Naive thymus-derived CD4-positive, alpha-beta T cell (primary cell): ENCODE data around the gene ADAMTSL5. TPM values are rescaled to one million over a fixed set of nuclear protein-coding genes. Genes with fewer than 3 reads are reported as not detected.
A peak's percentile ranks its signal among the peaks of the same experiment; 100 is the strongest.

ENCODE experiments used
- ATAC-seq: fragments of 150-1000 bp; cut with Tn5 transposase; 2 replicates; pipeline ENCODE4 v1.10.0; 2021; ENCODE audit warnings: mild to moderate bottlenecking, moderate library complexity
- CTCF ChIA-PET: fragments of 350-600 bp; sonication (Branson Sonifier 250); formaldehyde crosslinking; loops from one replicate; lab custom pipeline; 2021; ENCODE audit warnings: antibody characterized with exemption; lab: Charles Lee
- POLR2A ChIA-PET: fragments of 350-600 bp; sonication (Branson Sonifier 250); formaldehyde crosslinking; loops from one replicate; lab custom pipeline; 2021; ENCODE audit warnings: antibody characterized with exemption, inconsistent platforms; lab: Charles Lee
- DNase-seq, 9 donors: peaks; one replicate each; pipeline versions ENCODE4 v3.0.0 to v3.0.0-alpha.2; 2020 to 2022; ENCODE audit warnings: mixed read lengths in 1 of 9
- H3K27ac ChIP-seq: one replicate; pipeline ENCODE4 v1.7.0; 2013; ENCODE audit warnings: mild to moderate bottlenecking, low read depth, low read length, moderate library complexity
- H3K27me3 ChIP-seq, 2 donors: one replicate each; pipeline ENCODE4 v1.7.0; 2013; ENCODE audit warnings: low read length in 2 of 2, mild to moderate bottlenecking in 2 of 2, moderate library complexity in 2 of 2; ENCODE audit not compliant: control insufficient read depth in 2 of 2, insufficient read depth in 2 of 2
- H3K36me3 ChIP-seq, 3 experiments: 1 replicate in 2 of 3; 2 replicates in 1 of 3; pipeline ENCODE4 v1.7.0; 2013; ENCODE audit warnings: low read length in 3 of 3, mild to moderate bottlenecking in 3 of 3, moderate library complexity in 1 of 3; ENCODE audit not compliant: insufficient read depth in 3 of 3, control insufficient read depth in 2 of 3
- H3K4me1 ChIP-seq, 2 donors: one replicate each; pipeline ENCODE4 v1.7.0; 2013; ENCODE audit warnings: low read length in 2 of 2, mild to moderate bottlenecking in 2 of 2, moderate library complexity in 1 of 2; ENCODE audit not compliant: control insufficient read depth in 2 of 2, insufficient read depth in 2 of 2
- H3K4me3 ChIP-seq: 2 replicates; pipeline ENCODE4 v1.7.0; 2013; ENCODE audit warnings: mild to moderate bottlenecking, low read length
- H3K9me3 ChIP-seq, 3 experiments: 1 replicate in 2 of 3; 2 replicates in 1 of 3; pipeline ENCODE4 v1.7.0; 2013; ENCODE audit warnings: low read length in 3 of 3; ENCODE audit not compliant: control insufficient read depth in 2 of 3
- H3K27ac Mint-ChIP-seq, 9 donors: one replicate each; pipeline ENCODE4 v1.8.0; 2020 to 2022; ENCODE audit warnings: mixed read lengths in 9 of 9, mild to moderate bottlenecking in 8 of 9, moderate library complexity in 5 of 9, inconsistent platforms in 2 of 9
- H3K27me3 Mint-ChIP-seq, 5 donors: one replicate each; pipeline ENCODE4 v1.8.0; 2021 to 2022; ENCODE audit warnings: mixed read lengths in 5 of 5, mild to moderate bottlenecking in 1 of 5
- H3K36me3 Mint-ChIP-seq, 5 donors: one replicate each; pipeline ENCODE4 v1.8.0; 2020 to 2022; ENCODE audit warnings: mixed read lengths in 5 of 5, mild to moderate bottlenecking in 3 of 5, inconsistent platforms in 1 of 5
- H3K4me1 Mint-ChIP-seq, 7 donors: one replicate each; pipeline ENCODE4 v1.8.0; 2020 to 2022; ENCODE audit warnings: mixed read lengths in 7 of 7, mild to moderate bottlenecking in 3 of 7, inconsistent platforms in 1 of 7
- H3K4me3 Mint-ChIP-seq, 10 donors: one replicate each; pipeline ENCODE4 v1.8.0; 2020 to 2022; ENCODE audit warnings: mild to moderate bottlenecking in 10 of 10, mixed read lengths in 10 of 10, moderate library complexity in 6 of 10, inconsistent platforms in 2 of 10
- H3K9me3 Mint-ChIP-seq, 11 donors: one replicate each; pipeline ENCODE4 v1.8.0; 2020 to 2022; ENCODE audit warnings: mixed read lengths in 11 of 11, mild to moderate bottlenecking in 4 of 11, inconsistent platforms in 1 of 11, moderate library complexity in 1 of 11
- intact Hi-C, 2 donors: fragments of 100-400 bp; cut with micrococcal nuclease; formaldehyde crosslinking; loops; one replicate each; pipeline ENCODE4 v1.15.1; 2023
- polyA plus RNA-seq, 2 donors: library from polyadenylated mRNA; unstranded; fragments of 300-500 nt; fragmentation: Illumina TruSeq; gene quantifications; one replicate each; pipeline ENCODE4 v1.2.3, GENCODE V29; 2021
- total RNA-seq, 6 experiments: library from RNA in 5 of 6; stranded (reverse) in 5 of 6; gene quantifications; 1 replicate in 5 of 6; 2 replicates in 1 of 6; pipeline ENCODE4 v1.2.3 and lab custom pipeline; 2021 to 2026

The ADAMTSL5 gene
- total and polyA plus RNA-seq, 7 experiments from 2014 or later, result 3.6 to 9.9 (median 6.0) TPM

GRCh38 chr19:1469255-1470054 lies 43.4 kb downstream of the ADAMTSL5 start:
- peaks cover 19 to 30% of the 10 kb centered on the region in 2 donors for H3K4me1 ChIP-seq
- peak overlapping the region in 5 of 10 donors; percentile 67 to 87 (median 74) for H3K4me3 Mint-ChIP-seq
- peaks cover 0 to 4% (median 0%) of the 10 kb centered on the region in 3 experiments for H3K36me3 ChIP-seq
- no peaks in the 10 kb centered on the region for H3K9me3 Mint-ChIP-seq
- CTCF ChIA-PET, result no interaction called here
- ATAC-seq (peak; percentile 36), DNase-seq (peak in 4 of 9 donors; percentile 22 to 50 (median 35))
- H3K9me3 ChIP-seq, result no peaks in the 10 kb centered on the region
- H3K36me3 Mint-ChIP-seq, result no peaks in the 10 kb centered on the region
- intact Hi-C loops, result loop anchor here (1.0 to 5.0 kb wide), 4 partner anchors 10 to 288 kb away; partner anchors contain the start of genes ADAMTSL5 (in 1 of the 2) and C19orf25 (in 1 of the 2)
- H3K27ac ChIP-seq, result no peak overlapping the region
- peaks cover 0 to 16% (median 0%) of the 10 kb centered on the region in 5 donors for H3K27me3 Mint-ChIP-seq
- no peak overlapping the region for H3K27ac Mint-ChIP-seq
- H3K4me3 ChIP-seq, result peak overlapping the region; percentile 59
- H3K4me1 Mint-ChIP-seq, result peaks cover 0 to 14% (median 12%) of the 10 kb centered on the region in 7 donors
- POLR2A ChIA-PET, result interaction anchor here (0.9 to 1.2 kb wide), 2 partner anchors 7 to 9 kb away, joined by 3 read pairs; no protein-coding TSS in a partner anchor
- H3K27me3 ChIP-seq, result peaks cover 0 to 6% of the 10 kb centered on the region in 2 donors

- H3K36me3 ChIP-seq, result no peaks in the 10 kb centered on the region
- no peak overlapping the region for H3K27ac ChIP-seq
- H3K27me3 Mint-ChIP-seq, result peaks cover 0 to 16% (median 0%) of the 10 kb centered on the region in 5 donors
- CTCF ChIA-PET, result no interaction called here
- H3K9me3 Mint-ChIP-seq, result no peaks in the 10 kb centered on the region
- H3K9me3 ChIP-seq, result no peaks in the 10 kb centered on the region
- H3K4me3 ChIP-seq, result no peak overlapping the region
- peak overlapping the region in 7 of 10 donors; percentile 33 to 78 (median 48) for H3K4me3 Mint-ChIP-seq
- H3K27ac Mint-ChIP-seq, result peak overlapping the region in 1 of 9 donors; percentile 9
- ATAC-seq (peak; percentile 7), DNase-seq (peak in 1 of 9 donors; percentile 56)
- POLR2A ChIA-PET, result interaction anchor here (0.9 to 1.2 kb wide), 2 partner anchors 8 to 9 kb away, joined by 3 read pairs; no protein-coding TSS in a partner anchor
- peaks cover 19 to 30% of the 10 kb centered on the region in 2 donors for H3K4me1 ChIP-seq
- intact Hi-C loops, result loop anchor here in 1 of 2 donors (5.0 kb wide), 1 partner anchor 288 kb away; no protein-coding TSS in a partner anchor
- peaks cover 0 to 6% of the 10 kb centered on the region in 2 donors for H3K27me3 ChIP-seq
- peaks cover 0 to 14% (median 12%) of the 10 kb centered on the region in 7 donors for H3K4me1 Mint-ChIP-seq
- H3K36me3 Mint-ChIP-seq, result no peaks in the 10 kb centered on the region
Observed at GRCh38 chr19:1468821-1469254, 44.0 kb downstream of the ADAMTSL5 start.

- DNase-seq, result no peak
- peaks cover 0 to 14% (median 11%) of the 10 kb centered on the region in 7 donors for H3K4me1 Mint-ChIP-seq
- H3K27ac ChIP-seq, result no peak overlapping the region
- no peaks in the 10 kb centered on the region for H3K36me3 ChIP-seq
- H3K9me3 Mint-ChIP-seq, result no peaks in the 10 kb centered on the region
- ChIA-PET CTCF (no interaction called here), POLR2A (interaction anchor here (1.2 kb wide), 1 partner anchor 10 kb away, joined by 3 read pairs; no protein-coding TSS in a partner anchor)
- H3K27me3 ChIP-seq, result peaks cover 0 to 6% of the 10 kb centered on the region in 2 donors
- peaks cover 19 to 30% of the 10 kb centered on the region in 2 donors for H3K4me1 ChIP-seq
- H3K27ac Mint-ChIP-seq, result no peak overlapping the region
- no peaks in the 10 kb centered on the region for H3K9me3 ChIP-seq
- H3K27me3 Mint-ChIP-seq, result peaks cover 0 to 16% (median 0%) of the 10 kb centered on the region in 5 donors
- no peaks in the 10 kb centered on the region for H3K36me3 Mint-ChIP-seq
- no peak overlapping the region for H3K4me3 ChIP-seq
- H3K4me3 Mint-ChIP-seq, result peak overlapping the region in 8 of 10 donors; percentile 23 to 78 (median 49)
- intact Hi-C loops, result loop anchor here in 1 of 2 donors (5.0 kb wide), 1 partner anchor 289 kb away; no protein-coding TSS in a partner anchor
- ATAC-seq, result no peak
Observed at GRCh38 chr19:1468274-1468820, 44.5 kb downstream of the ADAMTSL5 start.

GRCh38 chr19:1467490-1468273 lies 45.1 kb downstream of the ADAMTSL5 start:
- ChIA-PET CTCF (no interaction called here), POLR2A (interaction anchor here (0.6 kb wide), 1 partner anchor 199 kb away, joined by 3 read pairs; the partner anchor contains the start of gene CIRBP)
- Mint-ChIP-seq H3K9me3 (no peaks in the 10 kb centered on the region), H3K27me3 (peaks cover 0 to 11% (median 0%) of the 10 kb centered on the region in 5 donors), H3K36me3 (no peaks in the 10 kb centered on the region), H3K4me3 (peak overlapping the region in 2 of 10 donors; percentile 48 to 78), H3K27ac (no peak overlapping the region), H3K4me1 (peaks cover 0 to 11% (median 5%) of the 10 kb centered on the region in 7 donors)
- Histone ChIP-seq H3K9me3 (no peaks in the 10 kb centered on the region), H3K4me3 (no peak overlapping the region), H3K27me3 (peaks cover 0 to 6% of the 10 kb centered on the region in 2 donors), H3K36me3 (no peaks in the 10 kb centered on the region), H3K27ac (no peak overlapping the region), H3K4me1 (peaks cover 19 to 30% of the 10 kb centered on the region in 2 donors)
- intact Hi-C loops, result loop anchor here in 1 of 2 donors (5.0 kb wide), 1 partner anchor 290 kb away; no protein-coding TSS in a partner anchor
- DNase-seq, result no peak
- no peak for ATAC-seq

- peak overlapping the region in 1 of 10 donors; percentile 16 for H3K4me3 Mint-ChIP-seq
- no peaks in the 10 kb centered on the region for H3K36me3 Mint-ChIP-seq
- ATAC-seq (no peak), DNase-seq (no peak)
- Histone ChIP-seq H3K27me3 (peaks cover 0 to 6% of the 10 kb centered on the region in 2 donors), H3K27ac (no peak overlapping the region), H3K9me3 (no peaks in the 10 kb centered on the region), H3K4me3 (no peak overlapping the region), H3K4me1 (peaks cover 19 to 30% of the 10 kb centered on the region in 2 donors), H3K36me3 (no peaks in the 10 kb centered on the region)
- no peak overlapping the region for H3K27ac Mint-ChIP-seq
- ChIA-PET POLR2A (interaction anchor here (1.4 kb wide), 1 partner anchor 16 kb away, joined by 4 read pairs; no protein-coding TSS in a partner anchor), CTCF (no interaction called here)
- no peaks in the 10 kb centered on the region for H3K9me3 Mint-ChIP-seq
- peaks cover 0 to 11% (median 5%) of the 10 kb centered on the region in 7 donors for H3K4me1 Mint-ChIP-seq
- H3K27me3 Mint-ChIP-seq, result peaks cover 0 to 10% (median 0%) of the 10 kb centered on the region in 5 donors
- intact Hi-C loops, result loop anchor here in 1 of 2 donors (5.0 kb wide), 1 partner anchor 290 kb away; no protein-coding TSS in a partner anchor
Observed at GRCh38 chr19:1467215-1467489, 45.7 kb downstream of the ADAMTSL5 start.
